Activated CD4-positive, alpha-beta T cell treated with anti-CD3 and anti-CD28 coated beads, Interleukin-2, amount 50 U/mL, for 1 hour (primary cell): Measurements from ENCODE around the gene ANKRD20A1.
"Not testable (repeated sequence)": the region's sequence is repeated elsewhere in the genome, so short reads cannot be mapped to it uniquely, and the experiment has no call there.

Experiments
- DNase-seq: peaks from one replicate; pipeline ENCODE4 v3.0.0-alpha.2; 2020

Gene ANKRD20A1

DNA sequence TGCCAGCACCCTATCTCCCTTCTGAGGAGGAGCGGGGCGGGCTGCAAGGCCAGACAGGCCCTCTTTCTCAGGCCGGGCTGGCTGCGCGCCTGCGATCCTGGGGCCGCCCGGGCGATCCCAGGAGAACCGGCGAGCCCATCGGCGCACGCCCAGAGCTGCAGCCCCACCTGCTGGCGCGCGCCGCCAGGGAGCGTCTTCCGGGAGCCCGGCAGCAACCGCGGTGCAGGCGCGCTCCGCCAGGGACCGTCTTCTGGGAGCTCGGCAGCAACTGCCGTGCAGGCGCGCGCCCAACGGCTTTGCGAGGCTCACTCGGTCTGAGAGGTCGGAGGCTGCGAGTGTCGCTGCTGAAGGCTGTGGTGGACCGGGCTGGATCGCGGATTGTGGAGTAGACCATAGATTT is at the start of gene ANKRD20A1:
Gene ANKRD20A1, plus strand, starts transcription at position 61 of the 400 bp plus-strand sequence. CDS start 496 bp downstream, outside the sequence.
- not testable (repeated sequence) for DNase-seq

DNA sequence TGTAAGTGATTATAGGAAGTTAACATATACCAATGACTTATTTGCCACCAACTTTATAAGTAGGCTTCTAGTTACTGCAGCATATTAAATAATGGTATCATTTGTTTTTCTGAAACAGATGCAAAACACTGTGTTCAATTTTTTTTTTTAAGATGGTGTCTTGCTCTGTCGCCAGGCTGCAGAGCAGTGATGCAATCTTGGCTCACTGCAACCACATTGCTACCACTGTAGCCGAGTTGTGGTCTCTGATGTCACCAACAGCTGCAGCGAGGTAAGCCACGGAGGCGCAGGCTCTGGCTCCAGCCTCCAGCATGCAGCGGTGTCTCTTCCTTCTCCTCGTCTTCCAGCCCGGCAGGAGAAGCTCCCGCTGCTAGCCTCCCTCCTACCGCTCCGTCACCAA is 26.6 kb upstream of the ANKRD20A1 start:
- DNase-seq, result not testable (repeated sequence)
